ENCODE results near the gene MYCN.

Gene MYCN

DNA sequence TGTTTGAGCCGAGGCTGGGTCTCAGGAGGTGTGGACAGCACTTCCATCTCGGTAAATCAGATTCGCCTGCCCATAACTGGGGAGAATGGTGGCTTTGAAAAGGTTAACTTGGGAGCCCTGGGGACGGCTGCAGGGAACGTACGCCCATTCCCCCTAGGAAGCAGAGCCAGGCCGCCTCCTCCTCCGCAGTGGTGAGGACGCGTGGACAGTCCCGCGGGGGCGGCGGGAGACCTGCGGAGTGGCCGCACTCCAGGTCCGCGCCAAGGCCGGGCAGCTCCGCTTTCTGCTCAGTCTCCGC is 845 bp upstream of the MYCN start:
- DNase-seq (ENCODE audit: low spot score), result peak; percentile 64
- CTCF ChIA-PET, result interaction anchor here (0.6 to 2.1 kb wide), 22 partner anchors 16 to 779 kb away, joined by 3 to 15 read pairs (median 4); no protein-coding TSS in a partner anchor
- TF ChIP-seq, protein P1, sequence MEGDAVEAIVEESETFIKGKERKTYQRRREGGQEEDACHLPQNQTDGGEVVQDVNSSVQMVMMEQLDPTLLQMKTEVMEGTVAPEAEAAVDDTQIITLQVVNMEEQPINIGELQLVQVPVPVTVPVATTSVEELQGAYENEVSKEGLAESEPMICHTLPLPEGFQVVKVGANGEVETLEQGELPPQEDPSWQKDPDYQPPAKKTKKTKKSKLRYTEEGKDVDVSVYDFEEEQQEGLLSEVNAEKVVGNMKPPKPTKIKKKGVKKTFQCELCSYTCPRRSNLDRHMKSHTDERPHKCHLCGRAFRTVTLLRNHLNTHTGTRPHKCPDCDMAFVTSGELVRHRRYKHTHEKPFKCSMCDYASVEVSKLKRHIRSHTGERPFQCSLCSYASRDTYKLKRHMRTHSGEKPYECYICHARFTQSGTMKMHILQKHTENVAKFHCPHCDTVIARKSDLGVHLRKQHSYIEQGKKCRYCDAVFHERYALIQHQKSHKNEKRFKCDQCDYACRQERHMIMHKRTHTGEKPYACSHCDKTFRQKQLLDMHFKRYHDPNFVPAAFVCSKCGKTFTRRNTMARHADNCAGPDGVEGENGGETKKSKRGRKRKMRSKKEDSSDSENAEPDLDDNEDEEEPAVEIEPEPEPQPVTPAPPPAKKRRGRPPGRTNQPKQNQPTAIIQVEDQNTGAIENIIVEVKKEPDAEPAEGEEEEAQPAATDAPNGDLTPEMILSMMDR (conservative IDR thresholded peaks at IDR 0.05; ENCODE audit: low read depth), result peak; percentile 71
- POLR2A ChIA-PET (ENCODE audit: low non-redundant PET), result no interaction called here
- no peak overlapping the region for H3K27ac ChIP-seq

GRCh38 chr2:15940661-15941480 is 521 bp downstream of the MYCN start:
- TF ChIP-seq, protein P1 (conservative IDR thresholded peaks at IDR 0.05; ENCODE audit: low read depth), result no peak
- CTCF ChIA-PET, result interaction anchor here (0.6 to 2.1 kb wide), 8 partner anchors 48 to 797 kb away, joined by 3 to 15 read pairs (median 4); no protein-coding TSS in a partner anchor
- POLR2A ChIA-PET (ENCODE audit: low non-redundant PET), result no interaction called here
- no peak overlapping the region for H3K27ac ChIP-seq
- DNase-seq (ENCODE audit: low spot score), result no peak

DNA sequence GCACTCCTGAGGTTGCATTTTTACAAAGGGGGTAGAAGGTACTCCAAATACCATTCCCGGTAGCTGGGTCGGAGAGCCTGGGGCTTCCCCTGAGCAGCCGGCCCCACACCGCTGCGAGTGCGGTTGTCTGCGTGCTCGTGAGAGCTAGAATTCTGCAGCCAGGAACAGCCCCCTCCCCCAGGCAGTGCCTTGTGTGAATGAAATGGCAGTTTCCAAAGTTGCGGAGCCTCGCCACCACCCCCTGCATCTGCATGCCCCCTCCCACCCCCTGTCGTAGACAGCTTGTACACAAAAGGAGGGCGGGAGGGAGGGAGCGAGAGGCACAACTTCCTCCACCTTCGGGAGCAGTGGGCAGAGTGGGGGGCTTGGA is 1.1 kb downstream of the MYCN start:
- CTCF ChIA-PET, result interaction anchor here (0.6 to 0.7 kb wide), 3 partner anchors 274 to 796 kb away, joined by 3 to 5 read pairs (median 4); no protein-coding TSS in a partner anchor
- POLR2A ChIA-PET (ENCODE audit: low non-redundant PET), result no interaction called here
- no peak for DNase-seq (ENCODE audit: low spot score)
- no peak overlapping the region for H3K27ac ChIP-seq
- TF ChIP-seq, protein P1 (conservative IDR thresholded peaks at IDR 0.05; ENCODE audit: low read depth), result no peak

DNA sequence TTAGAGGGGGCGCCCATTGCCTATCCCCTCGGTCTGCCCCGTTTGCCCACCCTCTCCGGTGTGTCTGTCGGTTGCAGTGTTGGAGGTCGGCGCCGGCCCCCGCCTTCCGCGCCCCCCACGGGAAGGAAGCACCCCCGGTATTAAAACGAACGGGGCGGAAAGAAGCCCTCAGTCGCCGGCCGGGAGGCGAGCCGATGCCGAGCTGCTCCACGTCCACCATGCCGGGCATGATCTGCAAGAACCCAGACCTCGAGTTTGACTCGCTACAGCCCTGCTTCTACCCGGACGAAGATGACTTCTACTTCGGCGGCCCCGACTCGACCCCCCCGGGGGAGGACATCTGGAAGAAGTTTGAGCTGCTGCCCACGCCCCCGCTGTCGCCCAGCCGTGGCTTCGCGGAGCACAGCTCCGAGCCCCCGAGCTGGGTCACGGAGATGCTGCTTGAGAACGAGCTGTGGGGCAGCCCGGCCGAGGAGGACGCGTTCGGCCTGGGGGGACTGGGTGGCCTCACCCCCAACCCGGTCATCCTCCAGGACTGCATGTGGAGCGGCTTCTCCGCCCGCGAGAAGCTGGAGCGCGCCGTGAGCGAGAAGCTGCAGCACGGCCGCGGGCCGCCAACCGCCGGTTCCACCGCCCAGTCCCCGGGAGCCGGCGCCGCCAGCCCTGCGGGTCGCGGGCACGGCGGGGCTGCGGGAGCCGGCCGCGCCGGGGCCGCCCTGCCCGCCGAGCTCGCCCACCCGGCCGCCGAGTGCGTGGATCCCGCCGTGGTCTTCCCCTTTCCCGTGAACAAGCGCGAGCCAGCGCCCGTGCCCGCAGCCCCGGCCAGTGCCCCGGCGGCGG is 1.7 kb downstream of the MYCN start:
- POLR2A ChIA-PET (ENCODE audit: low non-redundant PET), result no interaction called here
- H3K27ac ChIP-seq, result no peak overlapping the region

DNA sequence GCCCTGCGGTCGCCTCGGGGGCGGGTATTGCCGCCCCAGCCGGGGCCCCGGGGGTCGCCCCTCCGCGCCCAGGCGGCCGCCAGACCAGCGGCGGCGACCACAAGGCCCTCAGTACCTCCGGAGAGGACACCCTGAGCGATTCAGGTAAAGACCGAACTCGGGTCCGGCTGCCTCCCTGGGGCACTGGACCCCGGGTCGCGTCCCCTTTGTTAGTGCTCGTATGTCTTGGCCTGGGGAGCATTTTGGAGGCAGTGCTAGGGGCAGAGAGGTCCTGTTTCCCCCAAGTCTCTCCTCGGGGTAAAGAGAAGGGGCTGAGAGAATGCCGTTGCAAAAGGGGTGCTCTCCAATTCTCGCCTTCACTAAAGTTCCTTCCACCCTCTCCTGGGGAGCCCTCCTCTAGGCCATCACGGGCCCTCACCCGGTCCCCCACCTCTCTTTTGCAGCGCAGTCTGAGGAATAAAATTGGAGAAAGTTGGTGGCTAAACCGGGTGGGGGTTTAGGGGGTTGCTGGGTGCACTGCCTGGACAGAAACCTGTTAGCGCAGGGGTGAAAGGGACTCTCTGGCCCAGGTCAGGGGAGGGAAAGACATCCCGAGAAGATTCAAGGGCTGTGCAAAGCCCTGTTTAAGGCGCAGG is 2.5 kb downstream of the MYCN start:
- CTCF ChIA-PET, result interaction anchor here (0.6 to 1.1 kb wide), 2 partner anchors 51 to 146 kb away, joined by 3 read pairs; no protein-coding TSS in a partner anchor
- no peak overlapping the region for H3K27ac ChIP-seq
- TF ChIP-seq, protein P1 (conservative IDR thresholded peaks at IDR 0.05; ENCODE audit: low read depth), result no peak

More for the DNA sequence above, 1.7 kb downstream of the MYCN start:
- TF ChIP-seq, protein P1 (conservative IDR thresholded peaks at IDR 0.05; ENCODE audit: low read depth), result no peak
- DNase-seq (ENCODE audit: low spot score), result no peak
- CTCF ChIA-PET, result interaction anchor here (0.6 kb wide), 1 partner anchor 147 kb away, joined by 3 read pairs; no protein-coding TSS in a partner anchor

More for the DNA sequence above, 2.5 kb downstream of the MYCN start:
- POLR2A ChIA-PET (ENCODE audit: low non-redundant PET), result no interaction called here
- DNase-seq (ENCODE audit: low spot score), result no peak

Measured in RWPE1 (cell line).